Stimulated activated naive CD8-positive, alpha-beta T cell treated with anti-CD3 and anti-CD28 coated beads, Interleukin-15, Interleukin-2, amounts not matched to agents 100 ng/mL and 50 ng/mL, for 24 hours (primary cell): ENCODE results near the gene CD248.
"Not testable (repeated sequence)": the region's sequence is repeated elsewhere in the genome, so short reads cannot be mapped to it uniquely, and the experiment has no call there.

Experiments
- H3K27ac Mint-ChIP-seq: one replicate; pipeline ENCODE4 v1.8.0; 2021; ENCODE audit warnings: mild to moderate bottlenecking, mixed read lengths
- H3K27me3 Mint-ChIP-seq: one replicate; pipeline ENCODE4 v1.8.0; 2021; ENCODE audit warnings: mixed read lengths
- H3K36me3 Mint-ChIP-seq: one replicate; pipeline ENCODE4 v1.8.0; 2021; ENCODE audit warnings: low read depth, mixed read lengths
- H3K4me1 Mint-ChIP-seq: one replicate; pipeline ENCODE4 v1.8.0; 2021; ENCODE audit warnings: low read depth, mixed read lengths
- H3K4me3 Mint-ChIP-seq: one replicate; pipeline ENCODE4 v1.8.0; 2021; ENCODE audit warnings: mild to moderate bottlenecking, mixed read lengths
- H3K9me3 Mint-ChIP-seq: one replicate; pipeline ENCODE4 v1.8.0; 2021; ENCODE audit warnings: mixed read lengths

The CD248 gene

GRCh38 chr11:66314561-66315497 lies 2.0 kb downstream of the CD248 start:
- Mint-ChIP-seq H3K9me3 (no peaks in the 10 kb centered on the region), H3K4me1 (peaks cover 61% of the 10 kb centered on the region), H3K4me3 (peak overlapping the region; percentile 70), H3K36me3 (no peaks in the 10 kb centered on the region), H3K27ac (peak overlapping the region; percentile 89), H3K27me3 (no peaks in the 10 kb centered on the region)

GRCh38 chr11:66314186-66314501 lies 2.7 kb downstream of the CD248 start:
- Mint-ChIP-seq H3K4me1 (peaks cover 58% of the 10 kb centered on the region), H3K27me3 (no peaks in the 10 kb centered on the region), H3K36me3 (no peaks in the 10 kb centered on the region), H3K4me3 (peak overlapping the region; percentile 60), H3K27ac (peak overlapping the region; percentile 81), H3K9me3 (no peaks in the 10 kb centered on the region)

- Mint-ChIP-seq H3K27ac (peak overlapping the region; percentile 81), H3K9me3 (no peaks in the 10 kb centered on the region), H3K4me3 (peak overlapping the region; percentile 60), H3K4me1 (peaks cover 52% of the 10 kb centered on the region), H3K27me3 (no peaks in the 10 kb centered on the region), H3K36me3 (no peaks in the 10 kb centered on the region)
Observed at GRCh38 chr11:66313321-66314185, 3.3 kb downstream of the CD248 start.

- Mint-ChIP-seq H3K4me3 (peak overlapping the region; percentile 94), H3K4me1 (peaks cover 44% of the 10 kb centered on the region), H3K27ac (peak overlapping the region; percentile 98), H3K9me3 (no peaks in the 10 kb centered on the region), H3K27me3 (no peaks in the 10 kb centered on the region), H3K36me3 (no peaks in the 10 kb centered on the region)
Observed at GRCh38 chr11:66312549-66313320, 4.1 kb downstream of the CD248 start.

- Mint-ChIP-seq H3K4me3 (peak overlapping the region; percentile 94), H3K4me1 (peaks cover 37% of the 10 kb centered on the region), H3K36me3 (no peaks in the 10 kb centered on the region), H3K27me3 (no peaks in the 10 kb centered on the region), H3K9me3 (no peaks in the 10 kb centered on the region), H3K27ac (peak overlapping the region; percentile 98)
Observed at GRCh38 chr11:66311965-66312548, 4.8 kb downstream of the CD248 start.

- H3K4me3 Mint-ChIP-seq, result peak overlapping the region; percentile 94
- H3K27ac Mint-ChIP-seq, result peak overlapping the region; percentile 98
- no peaks in the 10 kb centered on the region for H3K9me3 Mint-ChIP-seq
- H3K4me1 Mint-ChIP-seq, result peaks cover 36% of the 10 kb centered on the region
- no peaks in the 10 kb centered on the region for H3K27me3 Mint-ChIP-seq
- H3K36me3 Mint-ChIP-seq, result no peaks in the 10 kb centered on the region
Observed at GRCh38 chr11:66311470-66311964, 5.3 kb downstream of the CD248 start.

GRCh38 chr11:66310803-66311440 lies 5.9 kb downstream of the CD248 start:
- H3K4me1 Mint-ChIP-seq, result peaks cover 32% of the 10 kb centered on the region
- not testable (repeated sequence) for H3K4me3 Mint-ChIP-seq, H3K27ac Mint-ChIP-seq, H3K27me3 Mint-ChIP-seq, H3K36me3 Mint-ChIP-seq, H3K9me3 Mint-ChIP-seq

GRCh38 chr11:66310324-66310723 lies 6.5 kb downstream of the CD248 start:
- no peaks in the 10 kb centered on the region for H3K9me3 Mint-ChIP-seq
- no peak overlapping the region for H3K4me3 Mint-ChIP-seq
- H3K27ac Mint-ChIP-seq, result no peak overlapping the region
- H3K36me3 Mint-ChIP-seq, result no peaks in the 10 kb centered on the region
- no peaks in the 10 kb centered on the region for H3K27me3 Mint-ChIP-seq
- peaks cover 26% of the 10 kb centered on the region for H3K4me1 Mint-ChIP-seq

GRCh38 chr11:66309475-66309874 lies 7.4 kb downstream of the CD248 start:
- Mint-ChIP-seq H3K27me3 (peaks cover 3% of the 10 kb centered on the region), H3K36me3 (no peaks in the 10 kb centered on the region), H3K9me3 (no peaks in the 10 kb centered on the region), H3K4me3 (no peak overlapping the region), H3K27ac (no peak overlapping the region), H3K4me1 (peaks cover 18% of the 10 kb centered on the region)

- no peak overlapping the region for H3K27ac Mint-ChIP-seq
- no peak overlapping the region for H3K4me3 Mint-ChIP-seq
- peaks cover 3% of the 10 kb centered on the region for H3K27me3 Mint-ChIP-seq
- no peaks in the 10 kb centered on the region for H3K36me3 Mint-ChIP-seq
- no peaks in the 10 kb centered on the region for H3K4me1 Mint-ChIP-seq
- H3K9me3 Mint-ChIP-seq, result no peaks in the 10 kb centered on the region
Observed at GRCh38 chr11:66302656-66303055, 14.2 kb downstream of the CD248 start.

- Mint-ChIP-seq H3K27me3 (no peaks in the 10 kb centered on the region), H3K4me1 (no peaks in the 10 kb centered on the region), H3K9me3 (no peaks in the 10 kb centered on the region), H3K36me3 (no peaks in the 10 kb centered on the region), H3K4me3 (no peak overlapping the region), H3K27ac (no peak overlapping the region)
Observed at GRCh38 chr11:66299186-66299585, 17.7 kb downstream of the CD248 start.

GRCh38 chr11:66297610-66298009 lies 19.2 kb downstream of the CD248 start:
- Mint-ChIP-seq H3K27me3 (peaks cover 11% of the 10 kb centered on the region), H3K4me3 (no peak overlapping the region), H3K27ac (no peak overlapping the region), H3K9me3 (no peaks in the 10 kb centered on the region), H3K36me3 (no peaks in the 10 kb centered on the region), H3K4me1 (peaks cover 4% of the 10 kb centered on the region)

- Mint-ChIP-seq H3K4me1 (peaks cover 17% of the 10 kb centered on the region), H3K27ac (no peak overlapping the region), H3K27me3 (peaks cover 20% of the 10 kb centered on the region), H3K4me3 (no peak overlapping the region), H3K9me3 (no peaks in the 10 kb centered on the region), H3K36me3 (no peaks in the 10 kb centered on the region)
Observed at GRCh38 chr11:66294626-66295620, 21.9 kb downstream of the CD248 start.
